K562 (cell line): ENCODE results near the gene IRF2BP1. TPM values are rescaled to one million over a fixed set of nuclear protein-coding genes. Genes with fewer than 3 reads are reported as not detected.

ENCODE experiments used
- HNRNPL ChIP-seq: fragments of 200-400 bp; formaldehyde crosslinking; IDR thresholded peaks from 2 replicates; pipeline ENCODE4 v1.6.1; 2017; ENCODE audit warnings: low read depth, mild to moderate bottlenecking, low read length
- HOXB6 ChIP-seq: fragments of 250-450 bp; sonication (Bioruptor Pico); IDR thresholded peaks from 2 replicates; pipeline ENCODE4 v1.5.1; 2022; ENCODE audit warnings: mild to moderate bottlenecking, borderline replicate concordance
- MTF1 ChIP-seq: fragments of 250-450 bp; sonication (Bioruptor Pico); IDR thresholded peaks from 2 replicates; pipeline ENCODE4 v1.9.0; 2021; ENCODE audit warnings: moderate library complexity, mild to moderate bottlenecking, inconsistent platforms, borderline replicate concordance
- NFYB ChIP-seq: IDR thresholded peaks from 2 replicates; pipeline ENCODE4 v1.6.1; 2011; ENCODE audit warnings: mild to moderate bottlenecking, moderate library complexity; ENCODE audit not compliant: insufficient read length; ENCODE audit errors: extremely low read depth
- PCBP1 ChIP-seq: fragments of 200-400 bp; formaldehyde crosslinking; IDR thresholded peaks from 2 replicates; pipeline ENCODE4 v1.6.1; 2018; ENCODE audit warnings: mild to moderate bottlenecking, low read depth, low read length; ENCODE audit not compliant: poor library complexity, severe bottlenecking
- PURB ChIP-seq: sonication (generic); formaldehyde crosslinking; IDR thresholded peaks from 2 replicates; pipeline ENCODE4 v1.9.0; 2021; ENCODE audit warnings: low read depth, mild to moderate bottlenecking, missing genetic modification reagents
- SLC30A9 ChIP-seq: fragments of 250-450 bp; sonication (Bioruptor Pico); IDR thresholded peaks from 2 replicates; pipeline ENCODE4 v1.8.0; 2022; ENCODE audit warnings: mild to moderate bottlenecking, moderate library complexity
- TFE3 ChIP-seq: fragments of 450-650 bp; formaldehyde crosslinking; IDR thresholded peaks from 2 replicates; pipeline ENCODE4 v1.4.0; 2020; ENCODE audit warnings: mild to moderate bottlenecking, mixed read lengths
- THRA ChIP-seq: fragments of 450-650 bp; IDR thresholded peaks from 2 replicates; pipeline ENCODE4 v1.6.1; 2017; ENCODE audit warnings: mild to moderate bottlenecking, moderate library complexity
- TSHZ1 ChIP-seq: fragments of 250-450 bp; sonication (Bioruptor Pico); IDR thresholded peaks from 2 replicates; pipeline ENCODE4 v1.4.0; 2020; ENCODE audit warnings: mild to moderate bottlenecking, moderate library complexity
- ZFP91 ChIP-seq: sonication (generic); formaldehyde crosslinking; IDR thresholded peaks from 2 replicates; pipeline ENCODE4 v1.8.0; 2022; ENCODE audit warnings: mild to moderate bottlenecking, missing genetic modification reagents
- ZNF518B ChIP-seq: fragments of 250-450 bp; sonication (Bioruptor Pico); IDR thresholded peaks from 2 replicates; pipeline ENCODE4 v1.5.0; 2021; ENCODE audit warnings: mild to moderate bottlenecking, moderate library complexity
- ZNF780A ChIP-seq: fragments of 250-450 bp; sonication (Bioruptor Pico); IDR thresholded peaks from 2 replicates; pipeline ENCODE4 v1.5.0; 2021; ENCODE audit warnings: mild to moderate bottlenecking
- polyA plus RNA-seq, 8 experiments: library from polyadenylated mRNA; depleted of rRNA in 4 of 8; stranded (reverse) in 5 of 8; unstranded in 3 of 8; fragments of >200 nt; fragmentation: Nextera tagmentation in 2 of 8; fragmentation: Illumina TruSeq in 1 of 8; extraction: Ambion mirVana in 2 of 8; extraction: Trizol in 1 of 8; gene quantifications; 2 replicates each; pipeline versions ENCODE4 v1.2.1 to v1.2.3, GENCODE V29; 2011 to 2014; ENCODE audit warnings: inconsistent platforms in 1 of 8, missing spikeins in 1 of 8
- total RNA-seq, 7 experiments: library from RNA; depleted of rRNA in 6 of 7; stranded (reverse); fragments of >200 nt in 6 of 7; fragmentation: Illumina TruSeq in 2 of 7; extraction: Trizol in 2 of 7; gene quantifications; 2 replicates each; pipeline versions ENCODE4 v1.2.1 to v1.2.3, GENCODE V29; 2011 to 2021; ENCODE audit warnings: low replicate concordance in 1 of 7

Gene IRF2BP1
- total and polyA plus RNA-seq, 9 of the 15 experiments (the other 6 are each of a cell fraction or from before 2014, with no cell fraction given): 0.61 to 35.9 (median 3.5) TPM

- TF ChIP-seq HOXB6 (CRISPR knock-in tag) (no peak), MTF1 (CRISPR knock-in tag) (no peak), THRA (no peak), HNRNPL (no peak), NFYB (no peak), TSHZ1 (CRISPR knock-in tag) (no peak), SLC30A9 (CRISPR knock-in tag) (no peak), PCBP1 (no peak), ZNF780A (CRISPR knock-in tag) (no peak), ZNF518B (no peak), ZFP91 (0 out of 2 replicates have a peak, but pooled peaks have one; percentile 24), PURB (no peak), TFE3 (CRISPR knock-in tag) (no peak)
Measured at GRCh38 chr19:45863840-45864628, 21.9 kb downstream of the IRF2BP1 start, which contains the start of gene FOXA3 (continued).
